IMR-90 (cell line): Measurements from ENCODE around the gene COL5A3. TPM values are rescaled to one million over a fixed set of nuclear protein-coding genes. Genes with fewer than 3 reads are reported as not detected.

Experiments
- ATAC-seq: fragments of 200-7000 bp; cut with Tn5 transposase; 2 replicates; pipeline ENCODE4 v1.9.1; 2020; ENCODE audit warnings: low read depth, mild to moderate bottlenecking, moderate library complexity
- BruUV-seq: library from RNA; stranded (reverse); fragments of 400-500 nt; replicated peaks from 2 replicates; lab custom pipeline; 2021; lab: Mats Ljungman, UMichigan
- CTCF ChIA-PET: fragments of 300-600 bp; formaldehyde crosslinking; extraction: SDS; loops from one replicate; lab custom pipeline; 2021; ENCODE audit warnings: antibody characterized with exemption; lab: Yijun Ruan, JAX
- POLR2A ChIA-PET: fragments of 300-600 bp; sonication (Branson Sonifier 250); formaldehyde crosslinking; loops from one replicate; lab custom pipeline; 2022; ENCODE audit warnings: antibody characterized with exemption; ENCODE audit not compliant: unreplicated experiment; lab: Charles Lee
- DNase-seq: peaks from one replicate; pipeline ENCODE4 v3.0.0; 2013
- H2AFZ ChIP-seq: replicated peaks from 2 replicates; pipeline ENCODE3; 2013; ENCODE audit warnings: low read length, mild to moderate bottlenecking; ENCODE audit not compliant: poor library complexity
- H2AK5ac ChIP-seq: 2 replicates; pipeline ENCODE4 v1.6.1; 2013; ENCODE audit warnings: low read depth, low read length, inconsistent platforms
- H2AK9ac ChIP-seq: replicated peaks from 2 replicates; pipeline ENCODE3; 2013; ENCODE audit warnings: mild to moderate bottlenecking, low read depth, low read length, moderate library complexity; ENCODE audit not compliant: poor library complexity
- H2BK120ac ChIP-seq: 2 replicates; pipeline ENCODE4 v1.6.1; 2013; ENCODE audit warnings: low read depth, low read length, inconsistent platforms
- H2BK15ac ChIP-seq: 3 replicates; pipeline ENCODE4 v1.6.1; 2013; ENCODE audit warnings: low read depth, low read length, inconsistent platforms
- H2BK20ac ChIP-seq: 2 replicates; pipeline ENCODE4 v1.6.1; 2013; ENCODE audit warnings: low read depth, mild to moderate bottlenecking, inconsistent platforms, low read length, moderate library complexity
- H2BK5ac ChIP-seq: 2 replicates; pipeline ENCODE4 v1.6.1; 2013; ENCODE audit warnings: mild to moderate bottlenecking, low read depth, low read length, inconsistent platforms; ENCODE audit not compliant: poor library complexity, severe bottlenecking
- H3K14ac ChIP-seq: replicated peaks from 2 replicates; pipeline ENCODE4 v1.6.1; 2013; ENCODE audit warnings: low read depth, low read length, inconsistent platforms
- H3K18ac ChIP-seq: 2 replicates; pipeline ENCODE4 v1.6.1; 2013; ENCODE audit warnings: low read depth, low read length, control low read depth
- H3K23ac ChIP-seq: 2 replicates; pipeline ENCODE4 v1.6.1; 2013; ENCODE audit warnings: low read depth, low read length, inconsistent platforms
- H3K27ac ChIP-seq: 2 replicates; pipeline ENCODE4 v1.5.1; 2013; ENCODE audit warnings: mild to moderate bottlenecking, control low read depth, low read length; ENCODE audit not compliant: insufficient read depth
- H3K27me3 ChIP-seq: 2 replicates; pipeline ENCODE4 v1.6.1; 2013; ENCODE audit warnings: low read length; ENCODE audit not compliant: control insufficient read depth, insufficient read depth
- H3K36me3 ChIP-seq: 2 replicates; pipeline ENCODE4 v1.6.1; 2013; ENCODE audit warnings: low read length, mixed read lengths; ENCODE audit not compliant: control insufficient read depth, insufficient read depth
- H3K4ac ChIP-seq: 2 replicates; pipeline ENCODE4 v1.6.1; 2013; ENCODE audit warnings: low read depth, low read length, inconsistent platforms
- H3K4me1 ChIP-seq: 2 replicates; pipeline ENCODE4 v1.6.1; 2013; ENCODE audit warnings: low read length, mixed read lengths; ENCODE audit not compliant: control insufficient read depth, insufficient read depth
- H3K4me2 ChIP-seq: 2 replicates; pipeline ENCODE4 v1.6.1; 2013; ENCODE audit warnings: low read depth, mild to moderate bottlenecking, control low read depth, low read length, moderate library complexity
- H3K4me3 ChIP-seq: 2 replicates; pipeline ENCODE4 v1.5.1; 2013; ENCODE audit warnings: low read depth, mild to moderate bottlenecking, control low read depth, low read length, moderate library complexity; ENCODE audit not compliant: insufficient read depth
- H3K56ac ChIP-seq: 2 replicates; pipeline ENCODE4 v1.6.1; 2013; ENCODE audit warnings: low read length, inconsistent platforms; ENCODE audit not compliant: insufficient read depth; ENCODE audit errors: extremely low read depth
- H3K79me1 ChIP-seq, 2 experiments: 2 replicates each; pipeline ENCODE4 v1.6.1; 2013; ENCODE audit warnings: low read length in 2 of 2, inconsistent platforms in 1 of 2, low read depth in 1 of 2
- H3K9ac ChIP-seq: 2 replicates; pipeline ENCODE4 v1.6.1; 2013; ENCODE audit warnings: low read depth, low read length, control low read depth
- H3K9me1 ChIP-seq: 2 replicates; pipeline ENCODE4 v1.6.1; 2013; ENCODE audit warnings: low read length, inconsistent platforms; ENCODE audit not compliant: insufficient read depth
- H3K9me3 ChIP-seq: 2 replicates; pipeline ENCODE4 v1.6.1; 2013; ENCODE audit warnings: low read length; ENCODE audit not compliant: control insufficient read depth, insufficient read depth
- H4K20me1 ChIP-seq: 2 replicates; pipeline ENCODE4 v1.6.1; 2013; ENCODE audit warnings: low read length, inconsistent platforms; ENCODE audit not compliant: insufficient read depth
- H4K5ac ChIP-seq: 2 replicates; pipeline ENCODE4 v1.6.1; 2013; ENCODE audit warnings: mild to moderate bottlenecking, low read depth, low read length, control low read depth
- H4K8ac ChIP-seq, 2 experiments: 2 replicates each; pipeline ENCODE4 v1.6.1; 2013; ENCODE audit warnings: low read depth in 2 of 2, low read length in 2 of 2, control low read depth in 1 of 2, inconsistent platforms in 1 of 2
- H4K91ac ChIP-seq: 2 replicates; pipeline ENCODE4 v1.6.1; 2013; ENCODE audit warnings: low read depth, low read length, inconsistent platforms; ENCODE audit not compliant: insufficient read depth
- BHLHE40 ChIP-seq: fragments of 150-350 bp; IDR thresholded peaks from 2 replicates; pipeline ENCODE4 v1.6.1; 2016; ENCODE audit warnings: mild to moderate bottlenecking, low read depth, low read length
- CEBPB ChIP-seq: IDR thresholded peaks from 2 replicates; pipeline ENCODE4 v1.6.1; 2012; ENCODE audit warnings: low read depth, low read length, improper control_type of control experiment
- MAZ ChIP-seq: IDR thresholded peaks from 2 replicates; pipeline ENCODE4 v1.6.1; 2012; ENCODE audit warnings: low read depth, mild to moderate bottlenecking, low read length, improper control_type of control experiment, moderate library complexity, borderline replicate concordance
- NFE2L2 ChIP-seq: fragments of 150-350 bp; IDR thresholded peaks from 2 replicates; pipeline ENCODE4 v1.6.1; 2016; ENCODE audit warnings: low read depth, mild to moderate bottlenecking, low read length
- POLR2A ChIP-seq: IDR thresholded peaks from 2 replicates; pipeline ENCODE4 v1.6.1; 2012; ENCODE audit warnings: mild to moderate bottlenecking, low read depth, low read length
- RAD21 ChIP-seq: IDR thresholded peaks from 2 replicates; pipeline ENCODE4 v1.6.1; 2012; ENCODE audit warnings: low read length, improper control_type of control experiment
- RCOR1 ChIP-seq: IDR thresholded peaks from 2 replicates; pipeline ENCODE4 v1.6.1; 2012; ENCODE audit warnings: mild to moderate bottlenecking, low read length, improper control_type of control experiment; ENCODE audit not compliant: insufficient replicate concordance
- WGBS, 2 experiments: methylation state at CpG; one replicate each; pipeline versions ENCODE4 v1.1.5 to v1.1.7; 2013; ENCODE audit warnings: missing lambda C conversion rate in 2 of 2; ENCODE audit not compliant: insufficient read length in 1 of 2; ENCODE audit errors: extremely low coverage in 2 of 2; 5-methylcytosine and 5-hydroxymethylcytosine counted together
- dilution Hi-C: fragments of 300-500 bp; cut with HindIII; formaldehyde crosslinking; loops from one replicate; pipeline ENCODE4 v1.14.3; 2018; ENCODE audit warnings: low sequenced_read_pairs; ENCODE audit not compliant: unreplicated experiment
- in situ Hi-C: fragments of 300-500 bp; cut with MboI; formaldehyde crosslinking; loops from 3 replicates; pipeline ENCODE4 v1.14.3; 2019; ENCODE audit warnings: low sequenced_read_pairs, inconsistent platforms, mixed read lengths
- intact Hi-C: fragments of 100-400 bp; cut with micrococcal nuclease; formaldehyde crosslinking; loops from 2 replicates; pipeline ENCODE4 v1.10.0; 2022
- polyA plus RNA-seq, 3 experiments: library from polyadenylated mRNA; depleted of rRNA; stranded (reverse); fragments of >200 nt; gene quantifications; 2 replicates each; pipeline ENCODE4 v1.2.3, GENCODE V29; 2012; ENCODE audit warnings: low replicate concordance in 1 of 3
- total RNA-seq: library from RNA; depleted of rRNA; stranded (reverse); fragments of >200 nt; gene quantifications from 2 replicates; pipeline ENCODE4 v1.2.3, GENCODE V29; 2012
- TF ChIP-seq, protein P1 (sequence below): fragments of 150-350 bp; IDR thresholded peaks from 2 replicates; pipeline ENCODE4 v1.6.1; 2016; ENCODE audit warnings: low read depth, mild to moderate bottlenecking, low read length, moderate library complexity, borderline replicate concordance

COL5A3 gene
- total and polyA plus RNA-seq, 2 of the 4 experiments (the other 2 are of a cell fraction) = 0.54 to 1.5 TPM

DNA sequence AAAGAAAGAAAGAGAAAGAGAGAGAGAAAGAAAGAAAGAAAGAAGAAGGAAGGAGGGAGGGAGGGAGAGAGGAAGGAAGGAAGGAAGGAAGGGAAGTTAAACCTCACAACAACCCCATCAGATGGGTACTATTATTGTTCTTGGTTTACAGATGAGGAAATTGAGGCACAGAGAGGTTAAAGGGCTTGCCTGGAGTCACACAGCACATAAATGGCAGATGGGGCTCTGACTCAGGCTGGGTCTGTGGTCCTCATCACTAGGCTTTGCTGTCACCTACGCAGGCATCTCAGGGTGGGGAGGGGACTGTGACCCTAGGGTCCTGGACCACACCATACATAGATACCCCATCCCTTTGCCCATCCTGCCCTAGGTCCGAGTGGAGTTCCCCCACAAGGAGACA is 39.3 kb upstream of the COL5A3 start:
- Histone ChIP-seq H3K4me1 (no peaks in the 10 kb centered on the region), H3K79me1 (no peaks in the 10 kb centered on the region), H3K9ac (no peak overlapping the region), H4K8ac (no peak overlapping the region), H3K4me3 (no peak overlapping the region), H3K9me3 (peaks cover 13% of the 10 kb centered on the region), H3K14ac (no peak overlapping the region), H2AK5ac (no peak overlapping the region), H4K5ac (no peak overlapping the region), H3K23ac (no peak overlapping the region), H3K27ac (no peak overlapping the region), H3K27me3 (peaks cover 7% of the 10 kb centered on the region), H2BK5ac (no peak overlapping the region), H3K36me3 (no peaks in the 10 kb centered on the region), H3K56ac (no peak overlapping the region), H2AK9ac (peak overlapping the region; percentile 37), H2BK120ac (no peak overlapping the region), H2BK20ac (no peak overlapping the region), H2AFZ (no peak overlapping the region), H3K9me1 (no peaks in the 10 kb centered on the region), H4K20me1 (no peaks in the 10 kb centered on the region), H4K91ac (no peak overlapping the region), H3K4ac (no peak overlapping the region), H3K18ac (no peak overlapping the region), H2BK15ac (no peak overlapping the region), H3K4me2 (no peak overlapping the region)
- intact Hi-C loops = no loop called here
- ChIA-PET POLR2A (no interaction called here), CTCF (interaction anchor here (0.7 kb wide), 1 partner anchor 35 kb away, joined by 4 read pairs; no protein-coding TSS in a partner anchor)
- TF ChIP-seq RCOR1 (no peak), POLR2A (no peak), CEBPB (no peak), MAZ (no peak), BHLHE40 (no peak), RAD21 (no peak), NFE2L2 (no peak)
- TF ChIP-seq, protein P1, sequence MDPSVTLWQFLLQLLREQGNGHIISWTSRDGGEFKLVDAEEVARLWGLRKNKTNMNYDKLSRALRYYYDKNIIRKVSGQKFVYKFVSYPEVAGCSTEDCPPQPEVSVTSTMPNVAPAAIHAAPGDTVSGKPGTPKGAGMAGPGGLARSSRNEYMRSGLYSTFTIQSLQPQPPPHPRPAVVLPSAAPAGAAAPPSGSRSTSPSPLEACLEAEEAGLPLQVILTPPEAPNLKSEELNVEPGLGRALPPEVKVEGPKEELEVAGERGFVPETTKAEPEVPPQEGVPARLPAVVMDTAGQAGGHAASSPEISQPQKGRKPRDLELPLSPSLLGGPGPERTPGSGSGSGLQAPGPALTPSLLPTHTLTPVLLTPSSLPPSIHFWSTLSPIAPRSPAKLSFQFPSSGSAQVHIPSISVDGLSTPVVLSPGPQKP = no peak
- dilution Hi-C loops = no loop called here
- in situ Hi-C loops = loop anchor here (25.0 kb wide), 1 partner anchor 912 kb away; the partner anchor contains the start of genes OR7G3 and ZNF317
- DNase-seq = no peak
- no peak for ATAC-seq
- no CpG with 5 or more reads among the region's 2 CpGs for WGBS, 2 experiments
- no TSS peak for BruUV-seq
